Measurements from ENCODE around the gene OR2H1.

OR2H1 gene

GRCh38 chr6:29483735-29484134 is 26.8 kb downstream of the OR2H1 start:
- no peak for DNase-seq (ENCODE audit: low read depth in 2 of 2)

GRCh38 chr6:29486577-29486976 is 29.6 kb downstream of the OR2H1 start:
- no peak for DNase-seq (ENCODE audit: low read depth in 2 of 2)

- no peak for DNase-seq (ENCODE audit: low read depth in 2 of 2)
Measured at GRCh38 chr6:29487131-29487530, 30.2 kb downstream of the OR2H1 start.

- no peak for DNase-seq (ENCODE audit: low read depth in 2 of 2)
Measured at GRCh38 chr6:29487660-29488059, 30.7 kb downstream of the OR2H1 start, which contains the start of gene MAS1L. Gene MAS1L (minus strand): TSS chr6:29487956. CDS start chr6:29487902, 54 bp downstream.

DNA sequence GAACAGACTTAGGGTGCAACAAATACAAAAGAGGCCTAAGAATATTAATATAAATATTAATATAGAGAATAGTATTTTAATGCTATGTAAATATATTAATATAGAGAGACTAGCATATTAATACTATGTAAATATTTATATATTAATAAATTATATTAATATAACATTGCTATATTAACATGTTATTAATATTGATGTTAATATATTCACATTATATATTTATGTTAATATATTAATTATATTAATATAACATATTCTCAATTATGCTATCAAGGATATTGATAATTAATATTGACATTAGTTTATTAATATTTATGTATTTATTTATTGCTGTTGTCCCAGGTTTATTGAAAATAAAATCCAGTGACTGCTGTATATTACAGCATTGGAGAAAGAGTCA is 31.9 kb downstream of the OR2H1 start:
- DNase-seq (ENCODE audit: low read depth in 2 of 2) = no peak

- no peak for DNase-seq (ENCODE audit: low read depth in 2 of 2)
Measured at GRCh38 chr6:29489286-29489685, 32.3 kb downstream of the OR2H1 start.

DNA sequence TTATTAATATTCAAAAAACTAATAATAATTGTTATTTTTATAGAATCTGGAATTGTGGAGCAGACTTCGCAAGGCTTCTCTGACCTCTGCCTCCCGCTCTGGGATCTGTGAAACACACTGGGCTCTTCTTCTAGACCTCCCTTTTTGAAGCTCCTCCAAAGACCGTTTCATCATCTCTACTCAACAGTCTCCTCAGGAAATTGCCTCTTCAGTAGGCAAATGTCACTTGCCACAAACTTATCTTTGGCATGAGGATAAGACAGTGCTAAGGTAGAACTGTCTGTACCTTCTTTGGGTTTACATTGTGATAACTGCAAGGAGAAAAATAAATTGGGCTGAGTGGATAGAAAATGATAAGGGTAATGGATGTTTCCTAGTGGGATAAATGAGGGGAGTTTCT is 33.1 kb downstream of the OR2H1 start:
- DNase-seq (ENCODE audit: low read depth in 2 of 2) = no peak

DNA sequence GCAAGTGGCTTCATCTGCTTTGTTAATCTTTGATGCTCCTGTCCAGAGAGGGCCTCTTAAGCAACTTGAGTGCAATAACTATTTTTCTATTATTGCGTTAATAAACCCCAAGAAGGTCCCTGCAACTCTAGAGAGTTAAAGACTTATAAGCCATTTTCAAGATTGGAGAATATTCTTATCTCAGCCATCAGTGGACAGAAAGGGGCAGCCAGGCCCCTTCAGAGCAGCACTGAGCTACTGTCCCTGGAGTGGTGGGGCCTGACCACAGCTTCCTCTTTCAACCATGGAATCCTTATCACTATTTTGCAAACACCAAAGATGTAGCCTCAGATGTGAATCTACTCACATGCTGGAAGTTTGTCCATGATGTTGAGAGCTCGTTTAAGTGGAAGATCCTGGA is 33.6 kb downstream of the OR2H1 start:
- no peak for DNase-seq (ENCODE audit: low read depth in 2 of 2)

DNA sequence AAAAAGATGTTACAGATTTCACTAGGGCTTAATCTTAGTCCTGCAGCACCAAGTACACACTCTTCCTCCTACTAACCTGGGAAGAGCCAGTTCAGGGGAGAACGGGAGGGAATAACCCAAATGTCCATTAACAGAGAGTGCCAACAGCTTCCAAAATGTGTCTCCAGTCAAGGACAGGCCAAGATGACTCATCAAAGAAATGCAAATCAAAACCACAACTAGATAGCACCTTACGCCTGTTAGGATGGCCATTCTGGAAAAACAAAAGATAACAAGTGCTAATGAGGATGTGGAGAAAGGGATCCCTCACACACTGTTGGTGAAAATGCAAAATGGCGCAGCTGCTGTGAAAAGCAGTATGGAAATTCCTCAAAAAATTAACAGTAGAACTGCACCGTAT is 34.6 kb downstream of the OR2H1 start:
- no peak for DNase-seq (ENCODE audit: low read depth in 2 of 2)

DNA sequence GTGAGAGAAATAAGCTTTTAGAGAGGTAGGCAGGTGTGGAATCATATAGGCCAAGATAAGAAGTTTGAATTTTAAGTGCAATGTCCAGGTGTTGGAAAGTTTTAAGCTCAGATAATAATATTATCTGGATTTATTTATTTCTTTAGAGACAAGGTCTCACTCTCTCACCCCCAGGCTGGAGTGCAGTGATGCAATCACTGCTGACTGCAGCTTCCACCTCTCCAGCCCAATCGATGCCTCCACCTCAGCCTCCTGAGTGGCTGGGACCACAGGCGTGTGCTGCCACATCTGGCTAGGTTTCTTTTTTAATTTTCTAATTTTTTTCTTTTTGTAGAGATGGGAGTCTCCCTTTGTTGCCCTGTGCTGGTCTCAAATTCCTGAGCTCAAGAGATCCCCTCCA is 36.3 kb downstream of the OR2H1 start:
- no peak for DNase-seq (ENCODE audit: low read depth in 2 of 2)

DNA sequence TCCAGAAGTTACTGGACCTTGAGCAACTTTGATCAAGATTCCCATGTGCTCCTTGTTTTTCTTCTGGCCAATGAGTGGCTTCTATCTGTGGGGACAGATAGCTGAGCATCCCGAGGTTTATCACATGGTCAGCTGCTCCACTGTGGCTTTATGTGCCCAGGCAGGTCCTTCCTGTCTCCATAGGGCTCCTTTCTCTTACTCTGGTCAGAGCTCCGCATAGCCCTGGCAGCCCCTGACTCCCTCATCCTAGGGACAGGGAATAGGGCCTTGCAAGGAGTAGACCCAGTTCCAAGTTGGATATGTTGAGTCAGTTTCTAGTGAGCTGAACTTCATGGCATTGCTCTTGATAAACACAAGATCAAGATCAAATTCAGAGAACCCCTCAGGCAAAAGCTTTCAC is 37.2 kb downstream of the OR2H1 start:
- no peak for DNase-seq (ENCODE audit: low read depth in 2 of 2)

- no peak for DNase-seq (ENCODE audit: low read depth in 2 of 2)
Measured at GRCh38 chr6:29495571-29495970, 38.6 kb downstream of the OR2H1 start.

DNA sequence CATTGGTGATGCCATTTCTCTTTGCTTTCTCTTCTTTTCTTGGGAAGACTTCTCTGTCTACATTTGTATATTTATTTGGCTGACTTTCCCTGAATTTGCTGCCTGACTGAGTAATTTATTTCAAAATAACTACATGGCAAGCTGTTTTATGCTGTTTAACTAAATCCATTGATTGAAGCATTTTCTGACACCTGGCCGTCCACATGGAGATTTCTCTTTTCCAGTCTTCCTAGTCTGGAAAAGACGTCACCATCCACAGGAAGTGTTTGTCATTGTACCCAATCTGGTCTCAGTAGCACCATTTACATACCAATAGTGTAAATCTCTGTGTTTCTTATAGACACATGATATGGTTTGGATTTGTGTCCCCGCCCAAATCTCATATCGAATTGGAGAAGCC is 40.0 kb downstream of the OR2H1 start:
- DNase-seq (ENCODE audit: low read depth in 2 of 2) = no peak

DNA sequence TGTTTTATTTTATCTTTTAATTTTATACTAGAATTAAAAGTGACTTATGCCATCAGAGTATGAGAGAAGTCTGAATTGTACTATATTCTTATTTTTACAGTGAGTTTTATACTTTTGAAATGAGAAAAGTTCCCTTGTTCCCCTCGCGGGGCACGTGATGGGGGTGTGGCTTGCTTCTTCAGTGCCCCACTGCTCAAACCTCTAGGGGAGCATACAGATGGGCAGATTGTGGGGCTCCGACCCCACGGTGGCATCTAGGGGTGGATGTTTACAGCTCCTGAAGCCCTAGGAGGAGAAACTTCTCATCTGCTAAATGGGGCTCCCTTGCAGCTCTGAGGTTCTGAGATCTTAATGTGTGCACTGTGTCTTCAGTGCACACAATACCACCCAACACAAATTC is 42.7 kb downstream of the OR2H1 start:
- no peak for DNase-seq (ENCODE audit: low read depth in 2 of 2)

DNA sequence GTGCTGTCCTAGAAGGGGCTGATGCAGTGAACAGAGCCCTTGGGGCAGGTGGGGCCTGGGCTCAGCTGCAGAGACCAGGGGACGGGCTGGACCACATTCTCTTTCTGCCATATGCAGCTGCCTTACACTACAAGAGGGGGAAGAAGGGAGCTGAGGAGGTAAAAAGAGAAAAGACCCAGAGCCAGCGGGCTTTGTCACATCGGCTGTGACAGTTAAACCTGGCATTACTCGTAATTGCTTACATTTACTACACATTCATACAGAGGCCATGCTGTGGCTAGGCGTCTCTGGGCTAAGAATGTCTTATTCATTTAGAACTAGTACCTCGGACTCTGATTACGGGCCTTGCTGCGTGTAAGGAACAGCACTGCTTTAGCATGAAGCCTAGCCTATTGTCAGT is 43.6 kb downstream of the OR2H1 start:
- no peak for DNase-seq (ENCODE audit: low read depth in 2 of 2)

DNA sequence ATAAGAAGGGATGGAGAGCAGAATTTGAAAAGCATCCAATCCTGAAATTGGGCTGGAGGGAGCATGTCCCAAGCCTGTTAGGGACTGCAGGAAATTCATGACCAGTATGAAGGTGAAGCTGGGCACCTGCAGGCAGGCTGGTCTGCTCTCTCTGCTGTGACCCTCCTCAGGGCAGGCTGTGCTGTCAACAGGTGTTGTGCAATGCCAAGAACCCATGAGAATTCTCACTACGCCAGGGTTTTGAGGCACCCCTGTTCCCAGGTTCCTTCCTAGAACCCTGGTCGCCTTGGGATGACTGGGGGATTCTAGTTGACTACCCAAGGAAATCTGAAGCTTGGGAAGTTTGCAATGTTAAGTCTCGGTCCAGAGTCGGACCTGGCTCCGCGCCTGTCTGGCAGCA is 44.2 kb downstream of the OR2H1 start:
- no peak for DNase-seq (ENCODE audit: low read depth in 2 of 2)

DNA sequence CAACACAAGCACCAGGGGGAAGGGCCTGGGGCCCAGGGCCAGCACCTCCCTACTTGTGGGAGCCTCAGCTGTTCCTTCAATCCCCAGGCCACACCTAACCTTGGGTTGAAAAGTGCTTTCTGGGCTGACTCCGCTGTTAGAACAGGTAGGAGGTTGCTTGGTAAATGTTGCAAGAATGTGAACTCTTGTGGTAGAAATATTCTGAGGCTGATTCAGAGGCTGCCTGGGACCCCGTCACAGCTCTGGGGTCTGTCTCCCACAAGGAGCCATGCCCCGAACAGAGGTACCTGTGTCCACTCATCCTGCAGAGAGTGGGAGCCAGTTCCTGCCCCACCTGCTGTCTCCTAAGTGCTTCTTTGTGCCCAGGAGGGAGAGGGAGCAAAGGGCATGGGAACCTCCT is 45.2 kb downstream of the OR2H1 start:
- DNase-seq (ENCODE audit: low read depth in 2 of 2) = no peak

DNA sequence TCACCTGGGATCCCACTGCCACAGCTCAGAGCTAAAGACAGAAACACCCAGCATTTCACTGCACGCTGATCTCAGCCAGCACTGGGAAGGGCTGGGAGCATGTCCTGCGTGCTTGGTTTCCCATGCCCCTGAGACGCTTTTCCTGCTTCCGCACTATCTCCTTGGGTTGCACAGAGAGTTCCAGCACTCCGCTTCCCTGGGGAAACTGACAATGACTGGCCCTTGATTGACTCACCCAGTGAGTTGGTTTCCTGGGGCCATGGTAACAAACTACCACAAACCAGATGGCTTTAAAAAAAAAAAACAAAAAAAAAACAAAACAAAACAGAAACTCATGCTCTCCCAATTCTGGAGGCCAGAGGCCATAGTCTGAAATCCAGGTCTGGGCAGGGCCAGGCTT is 45.6 kb downstream of the OR2H1 start:
- DNase-seq (ENCODE audit: low read depth in 2 of 2) = no peak

GRCh38 chr6:29504961-29505360 is 48.0 kb downstream of the OR2H1 start:
- no peak for DNase-seq (ENCODE audit: low read depth in 2 of 2)

GRCh38 chr6:29505808-29506207 is 48.9 kb downstream of the OR2H1 start:
- no peak for DNase-seq (ENCODE audit: low read depth in 2 of 2)

DNA sequence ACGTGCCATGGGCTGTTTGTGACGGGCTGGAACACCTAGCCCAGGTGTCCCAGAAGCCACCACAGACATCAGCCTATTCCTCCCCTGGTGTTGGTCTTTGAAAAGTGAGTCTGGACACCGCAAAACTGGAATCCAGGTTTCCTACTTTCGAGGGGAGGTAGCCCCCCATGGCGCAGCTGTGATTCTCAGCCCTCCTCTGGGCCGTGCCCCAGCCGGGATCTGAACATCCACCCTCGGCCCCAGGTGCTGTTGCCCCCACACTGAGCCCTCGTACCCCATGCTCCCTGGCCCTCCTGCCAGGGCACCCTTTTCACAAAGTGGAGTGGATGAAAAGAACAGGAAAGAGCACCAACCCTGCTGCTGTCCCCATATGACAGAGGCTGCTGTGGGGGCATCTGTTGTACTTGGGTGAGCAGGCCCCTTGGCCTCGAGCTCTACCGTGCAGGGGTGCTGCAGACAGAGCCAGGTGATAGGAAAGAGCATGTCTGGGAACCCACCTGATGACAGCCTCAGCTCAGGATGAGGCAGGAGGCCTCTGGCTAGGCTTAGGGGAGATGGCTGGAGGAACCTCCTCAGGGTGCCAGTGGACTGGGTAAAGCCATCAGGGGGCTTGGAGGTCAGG is 49.6 kb downstream of the OR2H1 start:
- no peak for DNase-seq (ENCODE audit: low read depth in 2 of 2)

GRCh38 chr6:29507319-29507718 is 50.4 kb downstream of the OR2H1 start:
- DNase-seq (ENCODE audit: low read depth in 2 of 2) = no peak

DNA sequence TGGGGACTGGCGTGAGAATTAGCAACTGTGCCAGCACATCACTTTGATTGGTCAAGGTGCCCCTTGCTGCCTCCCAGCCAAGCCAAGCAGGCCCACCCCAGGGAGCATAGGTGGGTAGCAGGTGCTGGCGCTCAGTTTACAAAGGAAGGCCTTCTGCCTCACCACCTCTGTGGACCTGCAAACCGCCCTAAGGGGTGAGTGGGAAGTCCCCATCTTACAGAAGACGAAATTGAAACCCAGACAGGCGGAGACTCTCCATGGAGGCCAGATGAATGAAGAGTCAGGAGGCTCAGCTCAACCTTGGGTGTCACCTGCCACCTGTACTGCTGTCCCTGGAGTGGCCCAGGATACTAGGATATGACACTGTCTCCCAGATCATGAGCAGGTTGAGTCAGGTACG is 52.3 kb downstream of the OR2H1 start:
- no peak for DNase-seq (ENCODE audit: low read depth in 2 of 2)

DNA sequence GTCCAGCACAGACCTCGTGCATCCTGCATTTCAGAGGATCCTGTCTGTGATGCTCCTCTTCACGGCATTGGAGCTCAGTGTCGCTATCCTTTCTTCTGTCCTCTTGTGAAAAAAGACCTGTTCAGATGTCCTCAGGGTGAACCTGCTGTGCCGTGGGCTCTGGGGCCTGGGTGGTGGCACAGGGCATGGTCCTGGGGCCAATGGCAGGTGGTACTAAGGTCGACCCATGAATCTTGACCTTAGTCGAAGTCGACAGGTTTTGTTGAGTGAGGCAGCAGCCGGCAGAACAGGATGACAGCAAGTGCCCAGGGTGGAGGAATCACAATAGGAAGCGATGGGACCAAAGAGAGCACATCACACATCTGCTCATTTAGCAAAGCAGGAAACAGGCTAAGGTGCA is 52.8 kb downstream of the OR2H1 start:
- no peak for DNase-seq (ENCODE audit: low read depth in 2 of 2)
